Retinal pigment epithelial cell (primary cell): ENCODE data around the gene TNS3.

Experiments
- DNase-seq: peaks from one replicate; pipeline ENCODE4 v3.0.0-alpha.2; 2010; ENCODE audit warnings: low read depth
- H3K4me3 ChIP-seq: 2 replicates; pipeline ENCODE4 v1.5.1; 2011; ENCODE audit warnings: mild to moderate bottlenecking, low read length, control low read depth, moderate library complexity
- TF ChIP-seq, protein P1 (sequence below): conservative IDR thresholded peaks from 2 replicates; pipeline ENCODE4 v1.5.1; 2011; ENCODE audit warnings: low read depth, low read length, control low read depth, inconsistent platforms

TNS3 gene

DNA sequence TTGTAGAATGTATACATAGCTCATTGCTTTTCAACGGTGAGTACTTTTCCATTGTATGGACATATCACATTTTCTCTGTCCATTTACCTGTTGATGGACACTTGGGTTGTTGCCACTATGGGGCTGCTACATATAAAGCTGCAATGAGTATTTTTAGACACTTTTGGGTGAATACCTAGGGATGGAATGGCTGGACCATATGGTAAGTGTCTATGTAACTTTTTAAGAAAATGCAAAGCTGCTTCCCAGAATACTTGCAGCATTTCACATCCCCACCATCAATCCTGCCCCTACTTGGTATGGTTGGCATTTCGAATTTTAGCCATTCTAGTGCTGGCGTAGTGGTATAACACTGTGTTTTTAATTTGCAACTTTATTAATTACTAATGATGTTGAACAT is 274.6 kb downstream of the TNS3 start:
- H3K4me3 ChIP-seq = no peak overlapping the region
- DNase-seq = no peak
- TF ChIP-seq, protein P1, sequence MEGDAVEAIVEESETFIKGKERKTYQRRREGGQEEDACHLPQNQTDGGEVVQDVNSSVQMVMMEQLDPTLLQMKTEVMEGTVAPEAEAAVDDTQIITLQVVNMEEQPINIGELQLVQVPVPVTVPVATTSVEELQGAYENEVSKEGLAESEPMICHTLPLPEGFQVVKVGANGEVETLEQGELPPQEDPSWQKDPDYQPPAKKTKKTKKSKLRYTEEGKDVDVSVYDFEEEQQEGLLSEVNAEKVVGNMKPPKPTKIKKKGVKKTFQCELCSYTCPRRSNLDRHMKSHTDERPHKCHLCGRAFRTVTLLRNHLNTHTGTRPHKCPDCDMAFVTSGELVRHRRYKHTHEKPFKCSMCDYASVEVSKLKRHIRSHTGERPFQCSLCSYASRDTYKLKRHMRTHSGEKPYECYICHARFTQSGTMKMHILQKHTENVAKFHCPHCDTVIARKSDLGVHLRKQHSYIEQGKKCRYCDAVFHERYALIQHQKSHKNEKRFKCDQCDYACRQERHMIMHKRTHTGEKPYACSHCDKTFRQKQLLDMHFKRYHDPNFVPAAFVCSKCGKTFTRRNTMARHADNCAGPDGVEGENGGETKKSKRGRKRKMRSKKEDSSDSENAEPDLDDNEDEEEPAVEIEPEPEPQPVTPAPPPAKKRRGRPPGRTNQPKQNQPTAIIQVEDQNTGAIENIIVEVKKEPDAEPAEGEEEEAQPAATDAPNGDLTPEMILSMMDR = no peak

DNA sequence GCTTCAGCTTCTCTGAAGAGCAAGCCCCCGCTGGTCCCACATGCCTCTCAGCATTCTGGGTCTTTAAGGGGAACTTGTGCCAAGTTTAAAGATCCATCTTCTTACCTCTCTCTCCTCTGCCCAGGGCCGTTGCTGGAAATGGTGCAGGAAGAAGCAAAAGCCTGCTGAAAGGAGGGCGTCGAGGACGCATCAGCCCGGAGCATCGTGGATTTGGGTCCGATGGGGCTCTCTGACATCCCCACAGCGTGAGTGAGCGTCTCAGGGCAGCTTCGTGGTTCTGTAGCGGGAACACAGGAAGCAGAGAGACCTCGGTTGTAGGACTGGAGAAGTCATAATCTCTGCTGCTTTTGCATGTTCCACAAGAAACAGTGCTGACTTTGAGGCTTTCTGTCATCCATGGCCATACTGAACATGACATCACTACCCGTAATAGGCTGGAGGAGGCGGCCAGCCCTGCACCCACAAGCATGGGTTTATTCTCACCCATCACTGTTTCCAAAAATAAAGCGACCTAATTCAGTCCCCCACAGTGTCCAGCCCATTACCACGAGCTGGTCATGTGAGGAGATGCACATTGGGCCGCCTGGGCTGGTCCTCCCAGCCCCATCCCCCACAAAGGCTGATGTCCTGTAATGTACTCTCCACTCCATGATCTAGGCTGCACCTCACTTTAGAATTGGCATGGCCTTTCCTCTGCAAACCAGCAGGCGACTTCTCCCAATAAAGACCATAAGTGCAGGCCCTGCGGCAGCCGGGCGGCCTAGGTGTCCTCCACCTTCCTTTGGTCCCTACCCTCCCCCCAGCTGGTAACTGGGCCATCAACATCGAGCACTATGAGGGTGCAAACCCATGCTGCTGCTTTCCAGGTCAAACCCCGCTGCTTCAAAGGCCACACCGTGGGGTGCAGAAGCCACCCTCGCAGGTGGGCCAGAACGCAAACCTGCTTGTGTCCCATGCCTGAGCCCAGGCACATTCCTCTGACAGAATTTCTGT is 276.9 kb downstream of the TNS3 start:
- no peak for DNase-seq
- TF ChIP-seq, protein P1 = no peak
- no peak overlapping the region for H3K4me3 ChIP-seq

DNA sequence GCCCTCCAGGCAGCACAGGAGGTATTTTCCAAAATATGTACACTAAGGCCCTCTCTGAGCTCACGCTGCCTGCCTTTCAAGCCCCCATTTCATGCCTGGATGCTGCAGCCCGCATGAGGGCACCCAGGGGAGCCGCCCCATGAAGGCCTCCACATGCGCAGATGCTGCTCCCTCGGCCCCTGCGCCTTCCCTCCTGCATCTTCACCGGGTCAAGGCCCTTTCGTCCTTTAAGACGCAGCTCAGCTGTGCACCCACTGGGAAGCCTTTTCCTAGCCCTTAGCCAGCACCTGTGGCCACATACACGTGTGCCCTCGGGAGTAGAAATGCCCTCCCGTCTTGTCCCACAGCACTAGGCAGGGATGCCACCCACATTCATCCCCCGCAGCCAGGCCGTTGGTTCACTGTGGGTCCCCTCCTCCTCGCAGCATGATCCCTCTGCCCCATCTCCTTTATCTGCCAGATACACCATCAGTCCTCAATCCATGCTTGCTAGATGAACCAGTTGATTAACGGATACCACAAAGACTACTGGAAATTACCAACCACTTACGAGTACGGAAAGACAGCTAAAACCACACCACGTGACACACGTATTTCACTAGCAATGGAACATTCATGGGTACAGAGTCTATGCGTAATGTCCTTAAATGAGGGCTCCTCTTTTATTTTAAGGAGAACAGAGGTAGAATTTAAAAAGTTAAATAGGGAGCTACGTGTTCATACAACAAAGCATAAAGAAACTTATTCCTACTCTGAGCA is 278.0 kb downstream of the TNS3 start:
- no peak overlapping the region for H3K4me3 ChIP-seq
- no peak for DNase-seq
- TF ChIP-seq, protein P1 = no peak

DNA sequence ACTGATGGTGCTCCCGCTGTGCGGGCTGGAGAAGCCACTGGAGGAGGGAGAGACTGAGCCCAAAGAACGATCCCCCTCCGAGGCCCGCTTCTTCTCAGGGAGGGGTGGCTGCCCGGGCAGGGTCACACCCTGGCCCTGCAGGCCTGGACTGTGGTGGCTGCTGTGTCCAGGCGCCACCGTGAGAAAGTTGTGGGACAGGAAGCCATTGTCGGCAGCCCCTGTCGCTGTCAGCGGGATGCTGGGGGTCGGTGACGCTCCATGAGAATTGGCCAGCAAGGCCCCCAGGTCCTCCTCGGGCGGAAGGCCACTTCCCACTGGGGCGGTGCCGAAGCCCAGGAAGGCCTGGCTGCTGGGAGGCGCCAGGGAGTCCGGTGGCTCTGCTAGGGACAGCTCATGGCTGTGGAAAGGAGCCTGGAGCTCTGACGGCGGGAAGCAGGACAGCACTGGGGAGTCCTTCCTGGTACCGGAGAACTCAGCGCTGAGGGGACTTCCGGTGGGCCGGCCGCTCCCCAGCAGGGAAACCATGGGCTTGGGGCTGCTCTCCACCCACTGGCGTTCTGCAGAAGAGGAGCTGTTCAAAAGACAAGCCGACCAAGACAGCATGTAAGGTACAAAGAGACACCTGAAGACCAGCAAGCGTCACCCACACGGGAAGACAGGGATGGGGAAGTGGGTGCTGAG is 278.8 kb downstream of the TNS3 start:
- TF ChIP-seq, protein P1 = no peak

DNA sequence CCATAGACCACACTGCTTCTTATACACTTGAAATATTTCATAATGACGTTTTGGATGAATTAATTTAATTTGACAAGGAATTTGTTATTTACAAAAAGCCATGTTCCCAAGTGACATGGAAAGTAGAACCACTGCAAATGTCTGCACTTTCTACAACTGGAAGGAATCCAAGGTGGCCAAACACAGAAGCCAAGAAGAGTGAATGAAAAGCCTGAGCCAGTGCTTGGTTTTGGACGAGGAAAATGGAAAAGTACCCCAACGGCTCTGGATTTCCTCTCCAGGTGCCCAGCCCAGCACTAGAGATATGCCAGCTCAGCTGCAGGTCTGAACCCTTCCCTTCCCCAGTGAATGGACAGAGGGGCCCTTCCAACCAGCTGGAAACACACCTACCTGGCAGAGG is 279.4 kb downstream of the TNS3 start:
- no peak for DNase-seq
- TF ChIP-seq, protein P1 = no peak
- no peak overlapping the region for H3K4me3 ChIP-seq

More for the DNA sequence above, 278.8 kb downstream of the TNS3 start:
- DNase-seq = no peak
- no peak overlapping the region for H3K4me3 ChIP-seq

DNA sequence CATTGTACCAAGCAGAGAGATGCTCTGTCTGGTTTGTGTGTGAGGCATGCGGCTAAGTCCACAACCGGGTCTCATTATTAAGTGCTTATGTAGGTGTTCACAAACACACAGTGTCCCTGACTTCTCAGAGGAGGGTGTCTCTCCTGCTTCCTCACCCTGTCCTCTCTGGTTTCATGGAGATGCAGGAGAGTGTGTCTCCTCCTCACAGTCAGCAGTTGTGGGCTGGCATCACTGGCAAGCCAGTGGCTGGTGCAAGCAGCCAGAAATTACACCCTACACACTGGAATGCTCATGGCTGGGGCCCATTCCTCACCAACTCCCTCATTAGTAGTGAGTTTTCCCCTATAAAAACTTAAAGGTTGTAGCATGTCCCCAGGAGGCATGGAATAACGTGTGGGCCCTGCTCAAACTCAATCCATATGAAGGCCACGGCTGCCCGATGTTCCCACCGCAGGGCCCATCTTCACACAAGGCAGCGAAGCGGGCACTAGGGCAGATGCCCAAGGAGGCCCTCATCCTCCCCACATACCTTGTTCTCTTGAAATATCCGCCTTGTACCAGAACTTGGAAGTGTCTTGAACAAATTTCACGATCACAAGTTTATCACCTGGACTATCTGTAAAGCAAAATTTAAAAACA is 280.1 kb downstream of the TNS3 start:
- H3K4me3 ChIP-seq = no peak overlapping the region
- TF ChIP-seq, protein P1 = no peak
- DNase-seq = no peak
